ENCODE data around the gene CD300LF. TPM values are rescaled to one million over a fixed set of nuclear protein-coding genes. Genes with fewer than 3 reads are reported as not detected.

Gene CD300LF
- total RNA-seq, 3 donors from 2014 or later (not counting 1 experiment from before 2014, with no cell fraction given): 1.9 to 10.6 (median 8.7) TPM

DNA sequence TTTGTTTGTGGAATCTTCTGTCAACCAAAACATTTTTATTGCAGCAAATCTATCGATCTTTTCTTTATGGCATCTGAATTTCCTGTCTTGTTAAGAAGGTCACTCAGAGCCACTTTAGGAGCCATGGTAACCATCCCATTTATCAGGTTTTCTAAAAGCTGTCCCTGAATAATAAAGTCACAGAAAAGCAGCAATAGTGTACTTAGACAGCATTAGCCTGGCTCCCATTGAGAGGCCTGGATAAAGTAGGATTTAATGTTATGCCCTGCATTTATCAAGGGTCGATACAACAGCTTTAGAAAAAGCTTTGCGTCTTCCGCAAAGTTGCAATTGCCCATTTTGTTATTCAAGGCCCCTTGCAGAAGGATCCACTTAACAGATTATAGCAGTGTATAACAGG lies 10.1 kb upstream of the CD300LF start:
- peaks cover 3 to 7% of the 10 kb centered on the region in 2 donors for H3K27me3 Mint-ChIP-seq (ENCODE audit: low read depth in 2 of 2)
- no peak overlapping the region for H3K4me3 ChIP-seq (ENCODE audit: low read length)
- peaks cover 32 to 34% of the 10 kb centered on the region in 2 donors for H3K4me1 Mint-ChIP-seq
- no peak overlapping the region for H3K27ac Mint-ChIP-seq
- TF ChIP-seq, protein P1, sequence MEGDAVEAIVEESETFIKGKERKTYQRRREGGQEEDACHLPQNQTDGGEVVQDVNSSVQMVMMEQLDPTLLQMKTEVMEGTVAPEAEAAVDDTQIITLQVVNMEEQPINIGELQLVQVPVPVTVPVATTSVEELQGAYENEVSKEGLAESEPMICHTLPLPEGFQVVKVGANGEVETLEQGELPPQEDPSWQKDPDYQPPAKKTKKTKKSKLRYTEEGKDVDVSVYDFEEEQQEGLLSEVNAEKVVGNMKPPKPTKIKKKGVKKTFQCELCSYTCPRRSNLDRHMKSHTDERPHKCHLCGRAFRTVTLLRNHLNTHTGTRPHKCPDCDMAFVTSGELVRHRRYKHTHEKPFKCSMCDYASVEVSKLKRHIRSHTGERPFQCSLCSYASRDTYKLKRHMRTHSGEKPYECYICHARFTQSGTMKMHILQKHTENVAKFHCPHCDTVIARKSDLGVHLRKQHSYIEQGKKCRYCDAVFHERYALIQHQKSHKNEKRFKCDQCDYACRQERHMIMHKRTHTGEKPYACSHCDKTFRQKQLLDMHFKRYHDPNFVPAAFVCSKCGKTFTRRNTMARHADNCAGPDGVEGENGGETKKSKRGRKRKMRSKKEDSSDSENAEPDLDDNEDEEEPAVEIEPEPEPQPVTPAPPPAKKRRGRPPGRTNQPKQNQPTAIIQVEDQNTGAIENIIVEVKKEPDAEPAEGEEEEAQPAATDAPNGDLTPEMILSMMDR (IDR thresholded peaks at IDR 0.05): no peak
- peaks cover 18% of the 10 kb centered on the region for H3K4me1 ChIP-seq (ENCODE audit: control insufficient read depth, insufficient read depth, low read length)
- no peak overlapping the region for H3K4me3 Mint-ChIP-seq
- H3K36me3 ChIP-seq (ENCODE audit: control insufficient read depth, insufficient read depth, low read length): no peaks in the 10 kb centered on the region
- no peaks in the 10 kb centered on the region for H3K9me3 Mint-ChIP-seq
- ATAC-seq: no peak
- no peaks in the 10 kb centered on the region for H3K36me3 Mint-ChIP-seq
- no peaks in the 10 kb centered on the region for H3K27me3 ChIP-seq (ENCODE audit: control insufficient read depth, insufficient read depth, low read length)
- no peak overlapping the region for H3K27ac ChIP-seq (ENCODE audit: low read length)
- H3K9me3 ChIP-seq (ENCODE audit: control insufficient read depth, insufficient read depth, low read length): no peaks in the 10 kb centered on the region
- no peak for DNase-seq
- intact Hi-C loops (cut with micrococcal nuclease): no loop called here
- WGBS (ENCODE audit: insufficient coverage): 97% methylated on average over 4 of the region's 4 CpGs

GRCh38 chr17:74720506-74720905 lies 7.8 kb upstream of the CD300LF start:
- Histone ChIP-seq H3K27me3 (ENCODE audit: control insufficient read depth, insufficient read depth, low read length) (no peaks in the 10 kb centered on the region), H3K27ac (ENCODE audit: low read length) (no peak overlapping the region), H3K9me3 (ENCODE audit: control insufficient read depth, insufficient read depth, low read length) (no peaks in the 10 kb centered on the region), H3K4me1 (ENCODE audit: control insufficient read depth, insufficient read depth, low read length) (peaks cover 21% of the 10 kb centered on the region), H3K4me3 (ENCODE audit: low read length) (no peak overlapping the region), H3K36me3 (ENCODE audit: control insufficient read depth, insufficient read depth, low read length) (no peaks in the 10 kb centered on the region)
- ATAC-seq (peak; percentile 50 to 94 (median 53)), DNase-seq (no peak)
- H3K4me3 Mint-ChIP-seq: peak overlapping the region; percentile 4
- 66% methylated on average over 4 of the region's 4 CpGs for WGBS (ENCODE audit: insufficient coverage)
- H3K36me3 Mint-ChIP-seq: no peaks in the 10 kb centered on the region
- no peak overlapping the region for H3K27ac Mint-ChIP-seq
- peaks cover 6 to 13% of the 10 kb centered on the region in 2 donors for H3K27me3 Mint-ChIP-seq (ENCODE audit: low read depth in 2 of 2)
- TF ChIP-seq, protein P1 (IDR thresholded peaks at IDR 0.05): no peak
- H3K4me1 Mint-ChIP-seq: peaks cover 34 to 36% of the 10 kb centered on the region in 2 donors
- no peaks in the 10 kb centered on the region for H3K9me3 Mint-ChIP-seq
- intact Hi-C loops (cut with micrococcal nuclease): no loop called here

- H3K4me3 ChIP-seq (ENCODE audit: low read length): no peak overlapping the region
- H3K4me1 ChIP-seq (ENCODE audit: control insufficient read depth, insufficient read depth, low read length): peaks cover 39% of the 10 kb centered on the region
- no peaks in the 10 kb centered on the region for H3K9me3 ChIP-seq (ENCODE audit: control insufficient read depth, insufficient read depth, low read length)
- DNase-seq: no peak
- TF ChIP-seq, protein P1 (IDR thresholded peaks at IDR 0.05): no peak
- no peaks in the 10 kb centered on the region for H3K36me3 ChIP-seq (ENCODE audit: control insufficient read depth, insufficient read depth, low read length)
- 16% methylated on average over 3 of the region's 4 CpGs for WGBS (ENCODE audit: insufficient coverage)
- no peak overlapping the region for H3K27ac ChIP-seq (ENCODE audit: low read length)
- peak in 1 of 3 donors; percentile 18 for ATAC-seq
- Mint-ChIP-seq H3K27me3 (ENCODE audit: low read depth in 2 of 2) (peaks cover 12 to 23% of the 10 kb centered on the region in 2 donors), H3K27ac (no peak overlapping the region), H3K36me3 (no peaks in the 10 kb centered on the region), H3K4me3 (no peak overlapping the region), H3K9me3 (no peaks in the 10 kb centered on the region), H3K4me1 (peaks cover 8 to 40% of the 10 kb centered on the region in 2 donors)
- intact Hi-C loops (cut with micrococcal nuclease): no loop called here
- H3K27me3 ChIP-seq (ENCODE audit: control insufficient read depth, insufficient read depth, low read length): no peaks in the 10 kb centered on the region
Measured at GRCh38 chr17:74715144-74715543, 2.4 kb upstream of the CD300LF start.

DNA sequence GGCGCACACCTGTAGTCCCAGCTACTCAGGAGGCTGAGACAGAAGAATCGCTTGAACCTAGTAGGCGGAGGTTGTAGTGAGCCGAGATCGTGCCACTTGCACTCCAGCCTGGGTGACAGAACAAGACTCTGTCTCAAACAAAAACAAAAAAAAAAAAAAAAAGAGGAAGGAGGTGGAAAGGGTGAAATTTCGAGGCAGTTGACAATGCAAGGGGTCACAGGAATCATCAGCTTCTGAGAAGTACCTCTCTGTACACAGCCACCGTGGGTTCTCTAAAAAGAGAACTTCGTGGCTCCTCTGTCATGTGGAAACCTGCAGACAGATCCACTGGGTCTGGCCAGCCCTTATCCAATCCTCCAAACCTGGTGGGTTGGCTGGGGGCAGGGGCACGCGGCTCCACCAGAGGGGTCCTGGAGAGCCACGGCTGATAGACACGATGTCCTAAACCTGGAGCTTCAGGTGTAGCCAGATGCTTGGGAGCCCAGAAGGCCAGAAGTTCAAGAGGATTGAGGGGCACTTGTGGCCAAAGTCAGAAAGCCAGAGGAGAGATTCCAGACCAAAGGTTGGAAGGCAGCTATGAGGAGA lies 540 bp upstream of the CD300LF start:
- no peak for DNase-seq
- no peaks in the 10 kb centered on the region for H3K36me3 ChIP-seq (ENCODE audit: control insufficient read depth, insufficient read depth, low read length)
- no peaks in the 10 kb centered on the region for H3K27me3 ChIP-seq (ENCODE audit: control insufficient read depth, insufficient read depth, low read length)
- Mint-ChIP-seq H3K9me3 (no peaks in the 10 kb centered on the region), H3K27me3 (ENCODE audit: low read depth in 2 of 2) (peaks cover 12 to 23% of the 10 kb centered on the region in 2 donors), H3K27ac (no peak overlapping the region), H3K4me3 (no peak overlapping the region), H3K36me3 (no peaks in the 10 kb centered on the region), H3K4me1 (peaks cover 4 to 36% of the 10 kb centered on the region in 2 donors)
- peaks cover 35% of the 10 kb centered on the region for H3K4me1 ChIP-seq (ENCODE audit: control insufficient read depth, insufficient read depth, low read length)
- peak in 1 of 3 donors; percentile 42 for ATAC-seq
- intact Hi-C loops (cut with micrococcal nuclease): no loop called here
- WGBS (ENCODE audit: insufficient coverage): 64% methylated on average over 12 of the region's 12 CpGs
- TF ChIP-seq, protein P1 (IDR thresholded peaks at IDR 0.05): no peak
- no peak overlapping the region for H3K4me3 ChIP-seq (ENCODE audit: low read length)
- H3K27ac ChIP-seq (ENCODE audit: low read length): no peak overlapping the region
- H3K9me3 ChIP-seq (ENCODE audit: control insufficient read depth, insufficient read depth, low read length): no peaks in the 10 kb centered on the region
